OCI-LY7 (cell line): ENCODE data around the gene G6PC3.

Experiments
- CTCF ChIP-seq: fragments of 200-600 bp; sonication (generic); conservative IDR thresholded peaks from 2 replicates; pipeline ENCODE4 v1.5.1; 2014; ENCODE audit warnings: mild to moderate bottlenecking, antibody characterized with exemption, low read length, moderate library complexity, mixed read lengths
- EZH2phosphoT487 ChIP-seq: fragments of 200-600 bp; sonication (generic); IDR thresholded peaks from 2 replicates; pipeline ENCODE4 v1.6.1; 2018; ENCODE audit warnings: low read depth, borderline replicate concordance, mild to moderate bottlenecking, mixed run types, antibody characterized with exemption, low read length, moderate library complexity, mixed read lengths

- TF ChIP-seq EZH2phosphoT487 (no peak), CTCF (no peak)
Observed at GRCh38 chr17:44112284-44113280, 42.0 kb downstream of the G6PC3 start.
